Inferior parietal cortex (tissue), 1 donor: ENCODE measurements around the gene RBM10.

Experiments
- DNase-seq: peaks from one replicate; pipeline ENCODE4 v3.0.0-alpha.2; 2016; ENCODE audit errors: extremely low spot score

Gene RBM10

GRCh38 chrX:47218280-47218919, 73.4 kb downstream of the RBM10 start, which contains the start of gene CDK16:
Gene CDK16 (plus strand): TSS chrX:47218681. CDS start chrX:47223558, 4,877 bp downstream.
- peak; percentile 76 for DNase-seq

- no peak for DNase-seq
Observed at GRCh38 chrX:47218920-47219815, 74.1 kb downstream of the RBM10 start.

DNA sequence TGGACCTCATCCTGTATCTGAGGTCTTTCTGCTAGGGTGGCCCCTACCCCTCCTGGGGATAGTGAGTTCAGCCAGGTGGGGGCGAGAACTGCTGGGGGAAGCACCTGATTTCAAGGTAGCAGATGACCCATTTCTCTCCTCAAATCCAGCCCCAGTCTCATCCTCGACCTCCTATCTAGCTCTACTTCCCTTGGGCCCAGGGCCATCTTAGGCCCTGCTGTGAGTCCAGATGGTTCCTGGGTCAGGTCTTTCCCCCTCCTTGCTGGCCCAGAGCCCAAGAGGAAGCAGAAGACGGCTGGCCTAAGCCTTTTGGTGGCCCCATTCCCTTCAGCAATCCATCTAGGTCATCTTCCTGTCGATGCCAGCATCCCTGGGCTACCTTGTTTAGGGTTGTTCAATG, 76.7 kb downstream of the RBM10 start:
- DNase-seq: no peak

- no peak for DNase-seq
Observed at GRCh38 chrX:47222751-47223350, 77.8 kb downstream of the RBM10 start.

GRCh38 chrX:47223476-47224250, 78.6 kb downstream of the RBM10 start:
- no peak for DNase-seq

DNA sequence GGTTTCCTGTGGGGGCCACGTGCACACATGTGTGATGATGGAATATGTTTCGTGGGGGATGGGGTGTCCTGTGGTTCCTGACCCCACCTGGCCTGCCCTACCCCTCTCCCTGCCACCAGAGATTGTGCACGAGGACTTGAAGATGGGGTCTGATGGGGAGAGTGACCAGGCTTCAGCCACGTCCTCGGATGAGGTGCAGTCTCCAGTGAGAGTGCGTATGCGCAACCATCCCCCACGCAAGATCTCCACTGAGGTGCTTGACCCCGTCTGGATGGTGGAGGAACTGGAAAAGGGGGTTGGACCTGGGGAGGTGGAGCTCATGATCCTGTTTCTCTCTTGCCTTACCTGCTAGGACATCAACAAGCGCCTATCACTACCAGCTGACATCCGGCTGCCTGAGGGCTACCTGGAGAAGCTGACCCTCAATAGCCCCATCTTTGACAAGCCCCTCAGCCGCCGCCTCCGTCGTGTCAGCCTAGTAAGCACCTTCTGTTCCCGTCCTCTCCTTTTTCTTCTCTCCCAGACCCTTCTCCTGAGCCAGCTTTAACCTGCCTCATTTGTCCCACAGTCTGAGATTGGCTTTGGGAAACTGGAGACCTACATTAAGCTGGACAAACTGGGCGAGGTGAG, 79.4 kb downstream of the RBM10 start:
- no peak for DNase-seq

DNA sequence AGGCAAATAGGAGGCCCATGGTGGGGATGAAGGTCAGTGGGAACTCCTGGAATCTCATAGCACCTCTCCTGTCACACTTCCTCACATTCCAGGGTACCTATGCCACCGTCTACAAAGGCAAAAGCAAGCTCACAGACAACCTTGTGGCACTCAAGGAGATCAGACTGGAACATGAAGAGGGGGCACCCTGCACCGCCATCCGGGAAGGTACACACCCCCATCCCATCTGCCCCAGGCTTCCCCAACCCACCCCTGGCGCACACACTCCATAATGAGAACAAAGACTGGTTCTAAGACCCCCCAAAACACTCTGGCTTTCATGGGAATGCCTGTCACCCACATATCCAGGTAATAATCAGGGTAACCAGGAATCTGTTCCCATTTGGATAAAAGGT, 79.9 kb downstream of the RBM10 start:
- DNase-seq: no peak

- DNase-seq: no peak
Observed at GRCh38 chrX:47226071-47226470, 81.0 kb downstream of the RBM10 start.

DNA sequence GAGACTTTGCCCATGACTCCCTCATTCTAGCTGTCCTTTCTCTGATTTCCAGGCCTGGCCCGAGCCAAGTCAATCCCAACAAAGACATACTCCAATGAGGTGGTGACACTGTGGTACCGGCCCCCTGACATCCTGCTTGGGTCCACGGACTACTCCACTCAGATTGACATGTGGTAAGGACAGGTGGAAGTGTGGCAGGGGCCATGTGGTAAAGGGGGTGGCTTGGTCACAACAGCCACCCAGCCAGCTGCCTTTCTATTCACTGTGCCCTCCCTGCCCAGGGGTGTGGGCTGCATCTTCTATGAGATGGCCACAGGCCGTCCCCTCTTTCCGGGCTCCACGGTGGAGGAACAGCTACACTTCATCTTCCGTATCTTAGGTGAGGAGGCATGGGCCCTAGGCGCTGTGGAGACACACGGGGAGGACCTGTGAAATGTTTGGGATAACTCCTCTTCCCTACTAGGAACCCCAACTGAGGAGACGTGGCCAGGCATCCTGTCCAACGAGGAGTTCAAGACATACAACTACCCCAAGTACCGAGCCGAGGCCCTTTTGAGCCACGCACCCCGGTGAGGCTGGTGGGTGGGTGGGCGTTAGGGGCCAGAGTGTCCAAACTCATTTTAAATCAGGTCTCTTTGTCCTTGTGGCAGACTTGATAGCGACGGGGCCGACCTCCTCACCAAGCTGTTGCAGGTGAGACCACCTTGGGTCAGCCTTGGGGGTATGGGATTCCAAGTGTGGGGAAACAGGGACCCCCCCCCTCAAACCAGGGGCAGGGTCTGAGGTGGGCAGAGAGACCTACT, 81.7 kb downstream of the RBM10 start:
- DNase-seq: no peak

DNA sequence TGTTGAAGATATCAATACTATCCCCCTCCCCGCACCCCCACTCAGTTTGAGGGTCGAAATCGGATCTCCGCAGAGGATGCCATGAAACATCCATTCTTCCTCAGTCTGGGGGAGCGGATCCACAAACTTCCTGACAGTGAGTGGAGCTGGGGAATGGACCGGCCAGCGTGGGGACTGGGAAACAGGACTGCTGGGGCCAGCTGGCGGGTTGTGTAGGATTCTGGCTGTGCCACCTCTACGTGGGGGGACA, 82.2 kb downstream of the RBM10 start:
- DNase-seq: no peak

- DNase-seq: no peak
Observed at GRCh38 chrX:47228550-47229270, 83.7 kb downstream of the RBM10 start.

- no peak for DNase-seq
Observed at GRCh38 chrX:47229427-47229826, 84.4 kb downstream of the RBM10 start.

GRCh38 chrX:47230136-47230868, 85.3 kb downstream of the RBM10 start:
- no peak for DNase-seq

GRCh38 chrX:47231167-47231566, 86.1 kb downstream of the RBM10 start:
- no peak for DNase-seq

DNA sequence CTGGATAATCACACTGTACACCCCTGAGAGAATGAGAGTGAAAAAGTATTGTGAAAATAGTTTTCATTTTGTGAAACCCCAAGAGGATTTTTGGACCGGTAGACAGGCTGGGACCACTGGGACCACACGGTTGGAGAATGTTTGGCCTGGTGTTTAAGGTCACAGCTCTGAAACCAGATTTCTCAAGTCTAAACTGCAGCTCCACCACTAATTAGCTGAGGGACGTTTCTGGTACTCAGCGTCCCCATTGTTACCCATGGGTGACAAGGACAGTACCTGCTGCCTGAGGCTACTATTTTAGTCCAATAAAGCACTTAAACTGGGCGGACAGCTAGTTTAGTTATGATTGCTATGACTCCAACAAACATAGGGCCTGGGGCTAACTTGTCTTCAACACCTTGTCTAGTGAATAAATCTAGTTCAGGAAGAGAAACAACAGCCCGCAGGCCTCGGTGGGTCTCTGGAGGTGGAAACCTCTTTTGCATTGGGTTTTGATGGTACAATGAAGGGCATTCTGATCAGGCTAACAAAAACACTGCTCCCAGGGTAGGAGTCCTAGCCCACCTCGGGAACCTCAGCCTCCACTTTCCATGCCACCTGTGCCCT, 87.3 kb downstream of the RBM10 start:
- DNase-seq: no peak

GRCh38 chrX:47232803-47233332, 87.8 kb downstream of the RBM10 start, which contains the start of gene USP11:
Gene USP11 (plus strand): TSS chrX:47233009. CDS start chrX:47233044, 35 bp downstream.
- DNase-seq: peak; percentile 54

DNA sequence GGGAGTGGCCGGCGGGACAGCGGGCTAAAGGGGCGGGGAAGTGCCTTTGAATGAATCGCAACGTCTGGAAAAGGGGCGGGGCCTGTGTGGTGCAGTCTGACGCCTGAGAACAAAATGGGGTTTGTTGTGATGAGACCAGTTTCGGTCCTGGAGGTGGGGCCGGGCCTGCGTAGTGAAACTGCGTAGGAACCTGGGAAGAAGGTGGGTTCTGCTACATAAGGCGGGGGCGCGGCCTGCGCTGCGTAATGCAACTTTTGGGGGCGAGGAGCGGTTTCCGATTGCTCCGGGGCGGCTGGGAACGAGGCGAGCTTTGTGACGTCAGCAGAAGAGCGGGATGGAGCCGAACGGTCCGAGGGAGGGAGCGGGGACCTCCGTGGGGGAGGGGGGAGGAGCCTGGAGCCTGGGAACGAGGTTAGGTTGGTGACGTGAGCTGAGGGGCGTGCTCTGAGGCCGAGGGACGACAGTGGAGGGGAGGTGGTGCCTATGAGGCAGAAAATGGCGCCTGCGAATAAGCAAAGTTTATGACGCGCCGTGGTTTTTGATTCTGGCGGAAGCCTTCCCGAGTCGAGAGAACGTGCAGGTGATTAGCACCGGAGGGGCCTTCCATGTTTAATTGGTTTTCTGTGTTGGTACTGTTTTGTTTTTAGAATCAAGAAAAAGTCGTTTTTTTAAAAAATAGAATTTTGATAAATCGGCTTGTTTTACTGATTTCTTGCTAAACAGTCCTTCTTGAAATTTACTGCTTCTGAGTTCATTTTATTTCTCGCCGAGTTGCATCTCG, 88.5 kb downstream of the RBM10 start:
- peak; percentile 82 for DNase-seq

DNA sequence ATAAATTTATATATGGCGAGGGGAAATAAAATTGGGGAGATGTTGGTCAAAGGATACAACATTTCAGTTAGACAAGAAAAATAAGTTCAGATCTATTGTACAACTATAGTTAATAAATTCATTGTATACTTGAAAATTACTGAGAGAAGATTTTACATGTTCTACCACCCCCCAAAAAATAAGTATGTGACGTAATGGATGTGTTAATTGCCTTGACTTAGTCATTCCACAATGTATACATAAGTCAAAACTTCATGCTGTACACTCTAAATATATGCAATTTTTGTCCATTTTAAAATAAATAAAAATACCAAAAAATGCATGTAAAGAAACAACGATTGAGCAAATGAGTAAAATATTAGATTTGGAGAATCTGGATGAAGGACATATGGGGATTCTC, 89.6 kb downstream of the RBM10 start:
- DNase-seq: no peak
